ENCODE results near the gene TMEM120A.

The TMEM120A gene

GRCh38 chr7:75998038-75998437 is 3.6 kb upstream of the TMEM120A start:
- no peak for DNase-seq (ENCODE audit: low read depth)
- no peak overlapping the region for H3K4me3 ChIP-seq (ENCODE audit: low read depth, low read length)

- DNase-seq (ENCODE audit: low read depth) = no peak
- no peak overlapping the region for H3K4me3 ChIP-seq (ENCODE audit: low read depth, low read length)
Measured at GRCh38 chr7:75996476-75996875, 2.1 kb upstream of the TMEM120A start.

GRCh38 chr7:75995996-75996395 is 1.6 kb upstream of the TMEM120A start:
- no peak for DNase-seq (ENCODE audit: low read depth)
- H3K4me3 ChIP-seq (ENCODE audit: low read depth, low read length) = no peak overlapping the region

- DNase-seq (ENCODE audit: low read depth) = no peak
- peak overlapping the region; percentile 88 for H3K4me3 ChIP-seq (ENCODE audit: low read depth, low read length)
Measured at GRCh38 chr7:75995052-75995471, 667 bp upstream of the TMEM120A start.

GRCh38 chr7:75993689-75994387 is 557 bp downstream of the TMEM120A start:
- no peak for DNase-seq (ENCODE audit: low read depth)

GRCh38 chr7:75992083-75992755 is 2.2 kb downstream of the TMEM120A start:
- H3K4me3 ChIP-seq (ENCODE audit: low read depth, low read length) = no peak overlapping the region
- DNase-seq (ENCODE audit: low read depth) = no peak

More at GRCh38 chr7:75993689-75994387, 557 bp downstream of the TMEM120A start:
- peak overlapping the region; percentile 88 for H3K4me3 ChIP-seq (ENCODE audit: low read depth, low read length)

GRCh38 chr7:75991531-75992082 is 2.8 kb downstream of the TMEM120A start:
- no peak overlapping the region for H3K4me3 ChIP-seq (ENCODE audit: low read depth, low read length)
- no peak for DNase-seq (ENCODE audit: low read depth)

- no peak overlapping the region for H3K4me3 ChIP-seq (ENCODE audit: low read depth, low read length)
- no peak for DNase-seq (ENCODE audit: low read depth)
Measured at GRCh38 chr7:75989500-75990388, 4.7 kb downstream of the TMEM120A start.

DNA sequence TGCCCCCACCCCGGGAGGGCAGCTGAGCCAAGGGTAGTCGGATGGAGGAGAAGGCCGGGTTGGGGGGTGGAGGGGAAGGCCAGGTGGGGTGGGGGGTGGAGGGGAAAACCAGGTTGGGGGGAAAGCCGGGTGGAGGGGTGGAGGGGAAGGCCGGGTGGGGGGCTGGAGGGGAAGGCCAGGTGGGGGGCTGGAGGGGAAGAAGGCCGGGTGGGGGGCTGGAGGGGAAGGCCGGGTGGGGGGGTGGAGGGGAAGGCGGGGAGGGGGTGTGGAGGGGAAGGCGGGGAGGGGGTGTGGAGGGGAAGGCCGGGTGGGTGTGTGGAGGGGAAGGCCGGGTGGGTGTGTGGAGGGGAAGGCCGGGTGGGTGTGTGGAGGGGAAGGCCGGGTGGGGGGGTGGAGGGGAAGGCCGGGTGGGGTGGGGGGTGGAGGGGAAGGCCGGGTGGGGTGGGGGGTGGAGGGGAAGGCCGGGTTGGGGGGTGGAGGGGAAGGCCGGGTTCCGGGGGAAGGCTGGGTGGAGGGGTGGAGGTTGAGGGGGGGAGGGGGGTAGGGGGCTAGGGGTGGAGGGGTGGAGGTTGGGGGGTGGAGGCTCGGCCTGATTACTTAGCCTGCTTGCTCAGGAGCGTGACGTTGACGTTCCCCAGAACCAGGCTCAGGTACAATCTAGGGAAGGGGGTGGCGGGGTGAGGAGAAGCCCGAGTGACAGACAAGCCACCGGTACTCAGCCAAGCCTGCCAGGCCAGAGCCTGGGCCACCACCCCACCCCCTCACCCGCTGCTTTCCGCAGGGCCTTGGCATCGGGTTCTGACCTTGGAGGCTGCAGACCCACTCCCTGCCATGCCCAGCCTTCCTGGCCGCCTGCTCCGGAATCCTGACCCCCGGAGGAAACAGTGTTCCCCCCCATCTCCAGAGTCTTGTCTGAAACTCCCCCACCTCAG is 5.6 kb downstream of the TMEM120A start:
- no peak for DNase-seq (ENCODE audit: low read depth)
- H3K4me3 ChIP-seq (ENCODE audit: low read depth, low read length) = no peak overlapping the region

- no peak for DNase-seq (ENCODE audit: low read depth)
- no peak overlapping the region for H3K4me3 ChIP-seq (ENCODE audit: low read depth, low read length)
Measured at GRCh38 chr7:75987805-75988567, 6.4 kb downstream of the TMEM120A start.

DNA sequence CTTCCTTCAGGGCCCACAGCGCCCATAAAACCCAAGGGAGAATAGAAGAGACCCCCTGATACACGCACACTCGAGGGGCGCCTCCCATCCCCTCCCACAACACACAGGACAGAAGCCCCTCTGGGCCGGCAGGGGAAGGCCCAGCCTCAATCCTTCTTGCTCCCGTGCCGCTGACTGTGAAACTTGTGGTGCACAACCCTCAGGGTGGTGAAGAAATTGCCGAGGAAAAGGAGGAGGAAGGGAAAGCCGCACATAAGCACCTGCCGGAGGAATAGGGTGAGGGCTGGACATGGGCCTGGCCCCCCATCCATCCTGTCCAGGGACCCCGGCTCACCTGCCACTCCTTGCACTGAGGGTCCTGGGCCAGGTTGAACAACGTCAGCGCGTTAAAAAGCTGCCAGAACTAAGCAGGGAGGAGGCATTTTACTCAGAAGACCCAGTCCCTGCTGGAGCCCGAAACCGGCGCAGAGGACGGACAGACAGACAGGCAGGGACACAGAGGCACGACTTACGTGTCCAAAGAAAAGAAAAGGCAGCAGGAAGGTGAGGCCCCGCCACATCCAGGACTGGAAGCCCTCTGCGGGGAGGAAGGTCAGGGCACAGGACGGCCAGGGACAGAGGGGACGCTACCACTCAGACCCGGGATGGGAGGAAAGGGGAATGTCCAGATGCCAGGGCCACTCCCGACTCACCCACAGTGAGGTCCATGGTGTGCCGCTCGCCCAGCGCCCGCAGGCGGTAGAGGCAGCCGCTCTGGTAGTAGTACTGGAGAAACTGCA is 7.2 kb downstream of the TMEM120A start:
- DNase-seq (ENCODE audit: low read depth) = no peak
- H3K4me3 ChIP-seq (ENCODE audit: low read depth, low read length) = no peak overlapping the region

DNA sequence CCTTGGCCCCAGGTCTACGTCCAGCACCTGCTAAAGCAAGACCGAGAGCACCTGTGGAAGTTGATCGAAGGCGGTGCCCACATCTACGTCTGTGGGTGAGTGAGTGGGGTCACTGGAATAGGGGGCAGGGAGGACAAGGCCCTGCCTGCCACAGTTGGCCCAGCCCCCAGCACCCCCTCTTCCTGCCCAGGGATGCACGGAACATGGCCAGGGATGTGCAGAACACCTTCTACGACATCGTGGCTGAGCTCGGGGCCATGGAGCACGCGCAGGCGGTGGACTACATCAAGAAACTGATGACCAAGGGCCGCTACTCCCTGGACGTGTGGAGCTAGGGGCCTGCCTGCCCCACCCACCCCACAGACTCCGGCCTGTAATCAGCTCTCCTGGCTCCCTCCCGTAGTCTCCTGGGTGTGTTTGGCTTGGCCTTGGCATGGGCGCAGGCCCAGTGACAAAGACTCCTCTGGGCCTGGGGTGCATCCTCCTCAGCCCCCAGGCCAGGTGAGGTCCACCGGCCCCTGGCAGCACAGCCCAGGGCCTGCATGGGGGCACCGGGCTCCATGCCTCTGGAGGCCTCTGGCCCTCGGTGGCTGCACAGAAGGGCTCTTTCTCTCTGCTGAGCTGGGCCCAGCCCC is 8.1 kb downstream of the TMEM120A start:
- DNase-seq (ENCODE audit: low read depth) = no peak
- no peak overlapping the region for H3K4me3 ChIP-seq (ENCODE audit: low read depth, low read length)

- no peak overlapping the region for H3K4me3 ChIP-seq (ENCODE audit: low read depth, low read length)
- DNase-seq (ENCODE audit: low read depth) = no peak
Measured at GRCh38 chr7:75985518-75986146, 8.8 kb downstream of the TMEM120A start.

DNA sequence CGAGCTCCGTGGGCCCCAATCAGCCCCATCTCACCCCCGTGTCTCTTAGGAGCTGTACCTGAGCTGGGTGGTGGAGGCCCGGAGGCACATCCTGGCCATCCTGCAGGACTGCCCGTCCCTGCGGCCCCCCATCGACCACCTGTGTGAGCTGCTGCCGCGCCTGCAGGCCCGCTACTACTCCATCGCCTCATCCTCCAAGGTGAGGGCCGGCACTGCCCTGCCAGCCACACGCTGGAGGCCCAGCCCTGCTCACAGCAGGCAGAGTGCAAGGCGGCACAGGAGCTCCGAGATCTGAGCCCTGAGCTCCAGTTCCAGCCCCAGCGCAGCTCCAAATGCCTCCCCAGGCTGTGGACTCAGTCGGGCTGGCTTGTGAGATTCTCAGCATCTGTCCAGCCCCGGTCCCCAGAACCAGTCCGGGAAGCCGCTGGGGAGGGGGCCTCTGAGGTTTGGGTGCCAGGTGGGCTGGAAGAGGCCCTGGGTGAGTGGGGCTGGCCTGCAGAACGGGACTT is 9.3 kb downstream of the TMEM120A start:
- DNase-seq (ENCODE audit: low read depth) = no peak
- no peak overlapping the region for H3K4me3 ChIP-seq (ENCODE audit: low read depth, low read length)

DNA sequence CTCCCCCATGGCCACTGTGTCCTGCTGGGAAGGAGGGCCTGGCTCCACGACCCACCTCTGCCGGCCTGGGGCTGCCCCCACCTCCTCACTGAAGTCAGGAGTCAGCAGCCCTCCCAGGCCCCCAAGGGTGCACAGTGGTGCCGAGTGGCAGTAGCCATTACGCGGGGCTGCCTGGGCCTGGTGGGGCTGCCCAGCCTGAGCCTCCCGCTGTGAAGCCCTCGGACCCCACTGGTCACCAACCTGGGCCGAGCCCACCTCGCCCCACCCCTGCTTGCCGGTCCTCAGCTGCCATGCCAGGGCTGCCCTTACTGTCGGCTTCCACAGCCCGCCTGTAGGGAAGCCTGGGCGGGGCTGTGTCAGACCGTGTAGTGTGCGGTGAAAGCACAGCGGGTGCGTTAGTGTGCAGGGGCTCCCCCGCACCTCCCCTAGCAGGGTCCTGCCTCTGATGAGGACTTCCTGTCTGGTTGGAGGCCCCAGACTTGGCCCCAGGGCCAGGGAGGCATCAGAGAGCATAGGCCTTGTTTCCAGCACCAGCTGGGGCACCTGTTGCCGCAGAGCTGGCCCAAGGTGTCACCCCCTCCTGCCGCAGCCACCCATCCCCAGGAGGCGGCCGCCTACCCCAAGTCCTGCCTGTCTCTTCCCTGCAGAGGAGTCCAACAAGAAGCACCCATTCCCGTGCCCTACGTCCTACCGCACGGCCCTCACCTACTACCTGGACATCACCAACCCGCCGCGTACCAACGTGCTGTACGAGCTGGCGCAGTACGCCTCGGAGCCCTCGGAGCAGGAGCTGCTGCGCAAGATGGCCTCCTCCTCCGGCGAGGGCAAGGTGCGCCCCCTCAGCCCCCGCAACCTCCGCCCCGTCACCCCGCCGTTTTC is 10.0 kb downstream of the TMEM120A start:
- H3K4me3 ChIP-seq (ENCODE audit: low read depth, low read length) = no peak overlapping the region
- no peak for DNase-seq (ENCODE audit: low read depth)

Measured in skeletal muscle cell (primary cell).